Nucleus accumbens (tissue), 56 donors: Measurements from ENCODE around the gene RPE.
A peak's percentile ranks its signal among the peaks of the same experiment; 100 is the strongest.

Experiments used
- DNase-seq, 56 donors: peaks; one replicate each; lab custom pipeline; 2025; lab: John Stamatoyannopoulos, UW

RPE gene

GRCh38 chr2:210002158-210003157, at the start of gene RPE:
RPE (plus strand) TSS chr2:210002638; CDS start chr2:210002662, 24 bp downstream.
- peak; percentile 46 to 96 (median 91) for DNase-seq

- DNase-seq, result no peak
Observed at GRCh38 chr2:209956271-209956670, 46.2 kb upstream of the RPE start.

GRCh38 chr2:209958016-209958415, 44.4 kb upstream of the RPE start:
- no peak for DNase-seq

DNA sequence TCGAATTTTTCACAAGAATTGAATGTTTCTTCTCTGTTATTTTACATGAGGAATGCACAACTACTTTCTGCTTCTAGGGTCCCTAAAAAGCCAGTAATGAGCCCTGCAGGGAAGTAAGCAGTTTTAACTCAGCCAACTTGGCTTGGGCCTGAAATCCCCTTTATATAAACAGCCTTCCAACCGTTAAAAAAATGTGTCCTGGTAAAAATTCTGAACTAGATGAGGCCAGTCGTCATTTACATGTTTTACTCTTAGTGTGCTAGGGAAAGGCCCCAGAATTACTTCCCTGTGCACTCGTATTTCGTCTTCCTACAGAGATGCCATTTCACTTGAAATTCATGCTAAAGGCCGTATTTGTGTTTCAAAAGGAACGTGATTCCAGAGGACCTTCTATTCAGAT, 42.4 kb upstream of the RPE start:
- no peak for DNase-seq

GRCh38 chr2:209960676-209961630, 41.5 kb upstream of the RPE start:
- DNase-seq, result peak in 17 of 56 donors; percentile 1 to 53 (median 11)

DNA sequence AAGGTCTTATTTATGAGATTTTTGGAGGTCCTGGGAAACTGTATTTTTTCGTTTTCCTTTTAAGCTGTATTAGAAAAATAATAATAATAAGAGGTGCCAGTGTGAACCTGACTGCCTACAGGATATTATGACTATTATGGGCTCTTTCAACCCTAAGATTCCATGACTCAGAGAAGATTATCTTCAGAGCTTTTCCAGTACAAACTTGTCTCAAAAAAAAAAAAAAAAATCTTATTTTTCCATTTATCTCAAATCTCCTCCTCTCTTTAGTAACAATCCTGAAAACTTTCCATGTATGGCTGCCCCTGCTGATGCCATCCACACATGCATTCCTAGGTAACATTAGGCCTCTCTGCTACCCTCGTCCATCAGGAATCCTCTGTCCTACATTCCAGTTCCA, 36.7 kb upstream of the RPE start:
- DNase-seq, result no peak

DNA sequence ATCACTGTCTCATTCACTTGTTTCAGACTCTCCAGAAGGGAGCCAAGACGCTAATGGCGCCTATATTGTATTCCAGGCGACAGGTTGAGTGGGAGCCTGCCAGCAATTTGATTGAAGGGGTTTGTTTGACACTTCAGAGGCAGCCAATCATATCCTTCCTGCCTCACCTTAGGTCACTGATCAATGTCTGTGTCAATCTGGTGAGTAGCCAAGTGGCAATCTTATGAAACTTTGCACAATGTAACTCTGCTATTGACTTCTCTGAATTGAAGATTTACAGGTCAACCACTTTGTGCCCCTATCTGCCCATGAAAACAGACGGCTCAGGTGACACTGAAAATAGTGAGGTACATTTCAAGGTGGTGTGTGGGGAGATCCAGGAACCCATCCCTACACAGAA, 32.7 kb upstream of the RPE start:
- no peak for DNase-seq

DNA sequence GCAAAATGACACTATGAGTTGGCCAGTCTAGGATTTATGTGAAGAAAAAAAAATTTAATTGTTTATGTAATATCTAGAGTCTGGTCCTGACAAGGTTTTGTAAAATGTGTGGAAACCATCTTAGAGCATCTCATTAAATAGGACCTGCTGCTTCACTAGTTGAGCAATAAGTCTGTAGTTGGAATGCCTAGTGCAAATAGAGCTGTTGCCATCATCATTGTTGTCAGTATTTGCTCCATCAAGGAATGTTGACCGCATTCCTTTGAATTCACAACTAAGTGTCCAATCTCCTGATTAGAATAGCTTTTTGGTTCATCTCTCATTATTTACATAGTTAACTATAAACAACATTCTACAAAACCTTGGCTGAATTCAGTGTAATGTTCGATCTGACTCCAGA, 32.2 kb upstream of the RPE start:
- DNase-seq, result no peak

DNA sequence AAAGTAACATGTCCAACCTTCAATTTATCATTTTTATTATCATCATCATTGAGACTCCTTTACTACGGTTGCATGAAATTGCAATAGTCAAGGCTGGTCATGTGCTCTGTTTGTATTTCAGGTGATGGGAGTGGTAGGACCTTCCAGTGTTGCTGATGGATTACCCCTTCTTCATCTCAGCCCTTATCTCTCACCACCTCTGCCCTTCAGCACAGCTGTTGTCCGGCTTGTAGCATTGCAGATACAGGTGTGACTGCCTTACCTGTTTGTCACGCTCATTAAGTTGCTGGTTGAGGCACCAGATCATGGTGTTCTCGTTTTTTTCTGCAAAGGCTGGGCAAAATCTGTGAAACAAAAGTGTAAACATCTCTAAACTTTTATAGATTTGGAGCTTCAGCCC, 31.7 kb upstream of the RPE start:
- DNase-seq, result no peak

- no peak for DNase-seq
Observed at GRCh38 chr2:209973328-209973727, 29.1 kb upstream of the RPE start.

GRCh38 chr2:209974576-209974975, 27.9 kb upstream of the RPE start:
- DNase-seq, result no peak

DNA sequence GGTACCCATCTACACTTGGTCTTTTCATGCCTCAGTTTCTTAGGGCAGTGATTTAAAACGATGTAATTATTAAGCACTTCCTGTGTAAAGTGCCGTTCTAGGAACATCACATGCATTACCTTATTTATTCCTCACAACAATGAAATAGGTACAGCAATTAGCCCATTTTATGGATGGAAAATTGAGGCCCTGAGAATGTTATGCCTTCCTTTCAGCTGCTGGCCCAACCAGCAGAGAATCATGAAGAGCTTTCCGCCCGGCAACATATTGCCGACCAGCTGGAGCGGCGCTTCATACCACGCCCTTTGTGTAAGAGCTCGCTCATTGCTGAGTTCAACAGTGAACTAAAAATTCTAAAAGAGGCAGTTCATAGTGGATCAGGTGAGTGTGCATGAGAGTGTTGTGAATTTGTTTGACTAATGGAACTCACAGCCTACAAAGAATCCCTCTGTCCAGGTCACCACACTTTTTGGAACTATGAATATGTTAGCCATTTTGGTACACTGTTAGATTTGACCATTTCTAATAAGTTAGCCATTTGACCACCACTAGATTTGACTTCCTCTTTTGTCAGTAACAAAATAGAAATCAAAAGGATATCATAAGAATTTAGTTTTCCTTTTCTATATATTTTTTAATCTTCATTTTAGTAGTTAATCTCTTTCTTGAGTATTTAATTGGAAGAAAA, 25.6 kb upstream of the RPE start:
- no peak for DNase-seq

DNA sequence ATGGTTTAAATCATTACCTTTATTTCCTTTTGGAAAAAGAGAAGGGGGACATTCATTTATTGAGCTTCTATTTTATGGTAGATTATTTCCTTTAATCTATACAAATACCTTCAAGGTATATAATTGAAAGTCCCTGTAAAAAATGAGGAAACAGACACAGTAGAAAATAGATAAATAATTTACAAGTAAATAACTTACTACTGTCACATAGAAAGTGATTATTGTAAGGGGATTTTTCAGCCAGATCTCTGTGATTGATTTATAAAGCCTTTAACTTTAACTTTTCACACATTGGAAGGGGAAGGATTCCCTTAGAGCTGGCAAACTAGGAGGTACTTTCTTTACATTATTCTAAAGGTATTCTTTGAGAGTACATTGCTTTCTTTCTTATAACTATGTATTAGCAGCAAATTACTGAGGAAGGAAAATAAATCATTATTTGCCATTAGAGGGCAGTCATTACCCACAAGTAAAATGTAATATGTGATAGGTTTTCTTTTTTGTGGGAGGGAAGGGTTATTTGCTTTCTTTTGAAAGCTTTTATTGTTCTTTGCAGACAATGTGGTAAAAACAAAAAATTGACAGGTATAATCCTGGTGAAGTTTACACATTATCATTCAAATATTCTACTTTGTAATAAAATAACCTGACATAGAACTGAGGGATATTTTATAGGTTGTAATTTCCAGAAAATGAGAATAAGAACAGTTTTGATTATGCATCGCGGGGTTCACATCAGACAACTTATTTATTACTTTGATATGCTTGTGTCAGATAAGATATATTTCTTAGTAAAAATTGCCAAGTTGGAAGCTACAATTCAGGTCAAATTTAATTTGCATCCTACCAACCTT, 24.8 kb upstream of the RPE start:
- no peak for DNase-seq

DNA sequence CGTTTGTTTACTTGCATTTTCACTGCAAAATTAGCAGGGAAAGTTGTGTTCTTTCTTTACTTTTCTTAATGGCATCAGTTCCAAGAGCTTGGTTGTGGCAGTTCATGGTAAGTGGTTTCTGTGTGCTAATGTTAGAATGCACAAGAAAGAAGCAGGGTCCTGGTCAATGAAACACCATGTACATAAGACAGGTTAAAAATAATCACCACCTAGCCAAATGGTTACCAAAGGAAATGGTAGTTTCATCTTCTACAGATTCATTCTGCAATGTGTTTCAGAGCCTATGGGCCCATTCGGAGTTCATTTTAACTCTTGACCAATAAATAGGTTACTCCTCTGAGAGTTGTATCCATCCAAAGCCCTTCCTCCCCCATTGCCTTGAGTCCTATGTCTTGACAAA, 18.1 kb upstream of the RPE start:
- DNase-seq, result no peak

GRCh38 chr2:209985874-209986273, 16.6 kb upstream of the RPE start:
- DNase-seq, result no peak

DNA sequence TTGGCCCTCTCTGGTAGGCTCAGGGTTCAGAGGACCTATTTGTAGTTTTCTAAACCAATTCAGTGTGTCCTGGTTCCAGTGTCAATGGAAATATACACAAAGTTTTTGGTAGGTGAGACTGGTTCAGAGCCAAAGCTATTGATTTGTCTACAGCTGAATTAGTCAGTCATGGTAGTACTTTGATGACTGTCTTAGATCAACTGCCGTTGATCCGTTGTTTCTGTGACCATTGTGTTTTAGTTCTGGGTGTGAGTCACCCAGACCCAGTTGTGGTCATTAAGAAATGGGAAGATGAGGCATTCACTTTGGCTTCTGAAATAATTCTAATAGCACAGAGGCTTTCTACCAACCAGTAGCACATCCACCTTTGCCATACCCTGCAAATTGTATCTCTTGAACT, 16.0 kb upstream of the RPE start:
- no peak for DNase-seq

DNA sequence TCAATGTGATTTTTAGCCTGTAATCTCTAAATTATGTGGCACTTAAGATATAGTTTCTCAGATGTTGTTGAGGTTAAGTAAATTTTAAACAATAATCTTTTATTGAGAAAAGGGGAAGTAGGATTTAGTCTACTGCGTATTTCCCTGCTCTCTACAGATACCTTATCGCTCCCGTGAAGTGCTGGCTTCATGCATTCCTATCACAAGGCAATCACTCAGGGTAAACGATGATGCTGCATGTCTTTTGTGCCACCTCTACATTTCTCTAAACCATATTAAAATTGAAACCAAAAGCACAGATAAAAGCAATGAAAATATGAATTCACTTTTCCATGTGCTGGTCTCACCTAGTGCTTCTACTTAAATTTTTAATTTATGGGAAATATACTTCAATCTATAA, 14.4 kb upstream of the RPE start:
- DNase-seq, result no peak

DNA sequence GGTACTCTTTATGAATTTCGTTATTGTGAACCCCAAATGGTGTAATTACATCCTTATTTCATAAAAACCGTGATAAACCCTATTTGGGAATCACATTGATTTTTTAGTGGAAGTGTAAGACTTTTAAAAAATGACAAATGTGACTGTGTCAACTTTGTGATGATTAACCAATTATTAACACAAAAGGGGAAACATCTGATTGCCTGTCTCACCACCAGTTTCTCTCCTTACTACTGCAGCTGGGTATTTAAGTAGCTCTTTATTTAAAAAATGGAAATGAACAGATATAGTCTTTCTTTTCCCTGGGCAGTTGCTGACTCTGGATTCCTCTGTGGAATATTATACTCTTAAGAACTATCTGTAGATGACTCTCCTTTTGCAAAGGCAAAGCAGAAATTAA, 11.6 kb upstream of the RPE start:
- DNase-seq, result no peak

GRCh38 chr2:209993968-209994367, 8.5 kb upstream of the RPE start:
- no peak for DNase-seq

- no peak for DNase-seq
Observed at GRCh38 chr2:209998596-209998995, 3.8 kb upstream of the RPE start.
